ENCODE measurements around the gene GGTA1.

GRCh38 chr9:121548666-121549065 lies 49.0 kb upstream of the GGTA1 start:
- TF ChIP-seq CTCF (optimal IDR thresholded peaks at IDR 0.05 in 1 of 3, IDR thresholded peaks at IDR 0.05 in 1 of 3, conservative IDR thresholded peaks at IDR 0.05 in 1 of 3; ENCODE audit: extremely low read depth in 1 of 3, insufficient read depth in 2 of 3, low read length in 3 of 3) (no peak), EZH2 (IDR thresholded peaks at IDR 0.05; ENCODE audit: low read length) (no peak)
